ENCODE measurements around the gene COPS7B.
"Not testable (repeated sequence)": the region's sequence is repeated elsewhere in the genome, so short reads cannot be mapped to it uniquely, and the experiment has no call there.

COPS7B gene

GRCh38 chr2:231786177-231786916, at the start of gene COPS7B:
TSS of gene COPS7B (plus strand) at chr2:231786445. CDS start at chr2:231788571, 2,126 bp downstream.
- Histone ChIP-seq H3K4me2 (ENCODE audit: low read length) (peak within 1 kb of the TSS; percentile 86), H3K79me2 (peaks cover 77% of the 10 kb centered on the region), H2AFZ (peak within 1 kb of the TSS; percentile 68), H3K9ac (peak within 1 kb of the TSS; percentile 30), H3K27ac (peak within 1 kb of the TSS; percentile 50), H3K27me3 (ENCODE audit: control insufficient read depth, insufficient read depth, low read length) (no peaks in the 10 kb centered on the region), H3K9me3 (ENCODE audit: control insufficient read depth, low read length) (no peaks in the 10 kb centered on the region), H3K4me1 (peaks cover 22% of the 10 kb centered on the region), H3K4me3 (ENCODE audit: low read depth, low read length) (peak within 1 kb of the TSS; percentile 65), H3K36me3 (ENCODE audit: control insufficient read depth, insufficient read depth, low read length) (no peaks in the 10 kb centered on the region)
- no peak for TF ChIP-seq CTCF (IDR thresholded peaks at IDR 0.05)

- Histone ChIP-seq H3K27ac (no peak overlapping the region), H3K4me1 (no peaks in the 10 kb centered on the region), H3K9ac (no peak overlapping the region), H3K79me2 (no peaks in the 10 kb centered on the region), H2AFZ (no peak overlapping the region), H3K9me3 (ENCODE audit: control insufficient read depth, low read length) (no peaks in the 10 kb centered on the region), H3K4me2 (ENCODE audit: low read length) (no peak overlapping the region), H3K27me3 (ENCODE audit: control insufficient read depth, insufficient read depth, low read length) (no peaks in the 10 kb centered on the region), H3K4me3 (ENCODE audit: low read depth, low read length) (no peak overlapping the region), H3K36me3 (ENCODE audit: control insufficient read depth, insufficient read depth, low read length) (no peaks in the 10 kb centered on the region)
- TF ChIP-seq CTCF (IDR thresholded peaks at IDR 0.05): no peak
These were observed 48.5 kb upstream of the COPS7B start for GRCh38 chr2:231737761-231738160.

- Histone ChIP-seq H3K4me1 (no peaks in the 10 kb centered on the region), H3K9me3 (ENCODE audit: control insufficient read depth, low read length) (no peaks in the 10 kb centered on the region), H3K36me3 (ENCODE audit: control insufficient read depth, insufficient read depth, low read length) (no peaks in the 10 kb centered on the region), H3K27me3 (ENCODE audit: control insufficient read depth, insufficient read depth, low read length) (no peaks in the 10 kb centered on the region), H3K27ac (no peak overlapping the region), H3K4me3 (ENCODE audit: low read depth, low read length) (no peak overlapping the region), H3K9ac (no peak overlapping the region), H3K79me2 (no peaks in the 10 kb centered on the region), H3K4me2 (ENCODE audit: low read length) (no peak overlapping the region), H2AFZ (no peak overlapping the region)
- no peak for TF ChIP-seq CTCF (IDR thresholded peaks at IDR 0.05)
These were observed 42.7 kb upstream of the COPS7B start for GRCh38 chr2:231743376-231744116.

DNA sequence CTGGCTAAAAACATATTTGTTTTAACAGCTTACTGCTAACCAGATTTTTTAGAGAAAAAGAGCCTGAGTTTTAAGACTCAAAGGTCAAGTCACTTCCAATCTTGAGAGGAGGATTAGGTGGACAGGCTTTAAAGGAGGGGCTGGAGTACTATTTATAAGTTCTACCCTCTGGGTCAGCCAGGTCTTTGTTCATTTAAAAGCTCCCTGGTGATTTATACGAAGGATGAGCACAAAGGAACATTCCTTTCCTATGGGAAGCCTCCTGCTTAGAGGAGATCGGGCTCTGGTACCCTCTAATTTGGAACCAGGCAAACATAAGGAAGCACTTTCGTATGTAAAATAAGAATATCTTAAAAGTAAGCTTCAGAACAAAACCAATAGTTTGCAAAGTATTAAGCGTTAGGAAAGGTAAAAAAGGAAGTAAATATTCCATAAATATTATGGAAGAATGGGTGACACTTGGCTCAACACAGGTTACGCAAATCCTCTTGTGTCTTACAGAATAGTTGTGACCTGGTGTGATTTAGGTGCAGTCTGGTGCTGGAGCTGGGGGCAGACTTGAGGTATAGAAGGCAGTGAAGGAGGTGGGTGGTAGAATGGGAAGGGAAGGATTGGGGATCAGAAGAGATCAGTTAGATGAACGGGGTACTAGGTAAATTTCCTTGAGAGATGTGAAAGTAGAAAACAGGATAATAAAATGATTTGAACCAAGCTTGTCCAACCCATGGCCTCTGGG, 40.8 kb upstream of the COPS7B start:
- H3K27ac ChIP-seq: no peak overlapping the region
- no peaks in the 10 kb centered on the region for H3K9me3 ChIP-seq (ENCODE audit: control insufficient read depth, low read length)
- H3K79me2 ChIP-seq: no peaks in the 10 kb centered on the region
- no peak overlapping the region for H2AFZ ChIP-seq
- no peak overlapping the region for H3K9ac ChIP-seq
- no peak for TF ChIP-seq CTCF (IDR thresholded peaks at IDR 0.05)
- H3K4me1 ChIP-seq: no peaks in the 10 kb centered on the region
- H3K4me2 ChIP-seq (ENCODE audit: low read length): no peak overlapping the region
- no peaks in the 10 kb centered on the region for H3K27me3 ChIP-seq (ENCODE audit: control insufficient read depth, insufficient read depth, low read length)
- no peak overlapping the region for H3K4me3 ChIP-seq (ENCODE audit: low read depth, low read length)
- no peaks in the 10 kb centered on the region for H3K36me3 ChIP-seq (ENCODE audit: control insufficient read depth, insufficient read depth, low read length)

DNA sequence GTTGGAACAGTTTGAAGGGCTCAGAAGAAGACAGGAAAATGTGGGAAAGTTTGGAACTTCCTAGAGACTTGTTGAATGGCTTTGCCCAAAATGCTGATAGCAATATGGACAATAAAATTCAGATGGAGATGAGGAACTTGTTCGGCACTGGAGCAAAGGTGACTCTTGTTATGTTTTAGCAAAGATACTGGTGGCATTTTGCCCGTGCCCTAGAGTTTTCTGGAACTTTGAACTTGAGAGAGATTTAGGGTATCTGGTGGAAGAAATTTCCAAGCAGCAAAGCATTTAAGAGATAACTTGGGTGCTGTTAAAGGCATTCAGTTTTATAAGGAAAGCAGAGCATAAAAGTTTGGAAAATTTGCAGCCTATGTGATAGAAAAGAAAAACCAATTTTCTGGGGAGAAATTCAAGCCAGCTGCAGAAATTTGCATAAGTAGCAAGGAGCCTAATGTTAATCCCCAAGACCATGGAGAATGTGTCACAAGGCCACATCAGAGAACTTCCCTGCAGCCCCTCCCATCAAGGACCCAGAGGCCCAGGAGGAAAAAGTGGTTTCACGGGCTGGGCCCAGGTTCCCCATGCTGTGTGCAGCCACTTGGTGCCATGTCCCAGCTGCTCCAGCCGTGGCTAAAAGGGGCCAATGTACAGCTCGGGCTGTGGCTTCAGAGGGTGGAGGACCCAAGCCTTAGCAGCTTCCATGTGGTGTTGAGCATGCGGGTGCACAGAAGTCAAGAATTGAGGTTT, 37.9 kb upstream of the COPS7B start:
- H3K4me1 ChIP-seq; H3K9me3 ChIP-seq (ENCODE audit: control insufficient read depth, low read length); H3K4me2 ChIP-seq (ENCODE audit: low read length); H3K79me2 ChIP-seq; H3K36me3 ChIP-seq (ENCODE audit: control insufficient read depth, insufficient read depth, low read length); H3K4me3 ChIP-seq (ENCODE audit: low read depth, low read length); H3K9ac ChIP-seq; H2AFZ ChIP-seq; H3K27me3 ChIP-seq (ENCODE audit: control insufficient read depth, insufficient read depth, low read length); H3K27ac ChIP-seq: not testable (repeated sequence)

DNA sequence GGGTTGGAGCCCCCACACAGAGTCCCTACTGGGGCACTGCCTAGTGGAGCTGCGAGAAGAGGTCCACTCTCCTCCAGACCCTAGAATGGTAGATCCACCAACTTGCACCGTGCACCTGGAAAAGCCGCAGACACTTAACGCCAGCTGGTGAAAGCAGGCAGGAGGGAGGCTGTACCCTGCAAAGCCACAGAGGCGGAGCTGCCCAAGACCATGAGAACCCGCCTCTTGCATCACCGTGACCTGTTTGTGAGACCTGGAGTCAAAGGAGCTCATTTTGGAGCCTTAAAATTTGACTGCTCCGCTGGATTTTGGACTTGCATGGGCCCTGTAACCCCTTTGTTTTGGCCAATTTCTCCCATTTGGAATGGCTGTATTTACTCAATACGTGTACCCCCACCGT, 37.2 kb upstream of the COPS7B start:
- not testable (repeated sequence) for H3K9ac ChIP-seq; H2AFZ ChIP-seq; H3K79me2 ChIP-seq; H3K27me3 ChIP-seq (ENCODE audit: control insufficient read depth, insufficient read depth, low read length); H3K4me2 ChIP-seq (ENCODE audit: low read length); H3K27ac ChIP-seq; H3K4me1 ChIP-seq; H3K9me3 ChIP-seq (ENCODE audit: control insufficient read depth, low read length); H3K36me3 ChIP-seq (ENCODE audit: control insufficient read depth, insufficient read depth, low read length); H3K4me3 ChIP-seq (ENCODE audit: low read depth, low read length)

Measured in parathyroid adenoma (tissue), 2 donors.